Activated naive CD8-positive, alpha-beta T cell treated with anti-CD3 and anti-CD28 coated beads, Interleukin-2, amount 10 ng/mL, durations not matched to agents 7 days and 5 days (primary cell): Measurements from ENCODE around the gene SYVN1. TPM values are rescaled to one million over a fixed set of nuclear protein-coding genes. Genes with fewer than 3 reads are reported as not detected.
A peak's percentile ranks its signal among the peaks of the same experiment; 100 is the strongest.

ENCODE experiments used
- ATAC-seq: fragments of 150-1000 bp; cut with Tn5 transposase; one replicate; pipeline ENCODE4 v1.10.0; 2021; ENCODE audit warnings: low read depth, moderate library complexity
- POLR2A ChIA-PET: fragments of 350-600 bp; sonication (Branson Sonifier 250); formaldehyde crosslinking; loops from one replicate; lab custom pipeline; 2021; ENCODE audit warnings: antibody characterized with exemption; lab: Charles Lee
- DNase-seq: peaks from one replicate; pipeline ENCODE4 v3.0.0; 2021
- H3K27ac Mint-ChIP-seq: one replicate; pipeline ENCODE4 v1.8.0; 2022; ENCODE audit warnings: mild to moderate bottlenecking, mixed read lengths
- H3K27me3 Mint-ChIP-seq: one replicate; pipeline ENCODE4 v1.8.0; 2022; ENCODE audit warnings: mild to moderate bottlenecking, moderate library complexity, mixed read lengths
- H3K36me3 Mint-ChIP-seq: one replicate; pipeline ENCODE4 v1.8.0; 2021; ENCODE audit warnings: mild to moderate bottlenecking, mixed read lengths
- H3K4me1 Mint-ChIP-seq: one replicate; pipeline ENCODE4 v1.8.0; 2021; ENCODE audit warnings: mixed read lengths
- H3K4me3 Mint-ChIP-seq: one replicate; pipeline ENCODE4 v1.8.0; 2022; ENCODE audit warnings: mild to moderate bottlenecking, moderate library complexity, mixed read lengths
- H3K9me3 Mint-ChIP-seq: one replicate; pipeline ENCODE4 v1.8.0; 2021; ENCODE audit warnings: mixed read lengths
- total RNA-seq, 2 experiments: library from RNA; stranded (reverse); gene quantifications; one replicate each; pipeline ENCODE4 v1.2.3, GENCODE V29; 2021

Gene SYVN1
- total RNA-seq, 2 experiments from 2014 or later, result 43.4 to 45.1 TPM

- Mint-ChIP-seq H3K9me3 (no peaks in the 10 kb centered on the region), H3K36me3 (peaks cover 2% of the 10 kb centered on the region), H3K27me3 (no peaks in the 10 kb centered on the region), H3K4me3 (peak within 1 kb of the TSS; percentile 88), H3K27ac (peak within 1 kb of the TSS; percentile 91), H3K4me1 (peaks cover 30% of the 10 kb centered on the region)
- POLR2A ChIA-PET, result interaction anchor here (0.6 to 4.1 kb wide), 13 partner anchors 10 to 230 kb away, joined by 3 to 40 read pairs (median 5); partner anchors contain the start of genes ARL2, CAPN1, FAU and MRPL49
- ATAC-seq, result peak; percentile 75
- peak; percentile 95 for DNase-seq
These were observed 22.4 kb downstream of the SYVN1 start, which contains the start of gene TM7SF2 for GRCh38 chr11:65111744-65112545. Gene TM7SF2, plus strand, starts transcription at chr11:65111872. Its CDS starts 144 bp downstream, at chr11:65112016.

- ATAC-seq (no peak), DNase-seq (no peak)
- Mint-ChIP-seq H3K36me3 (peaks cover 2% of the 10 kb centered on the region), H3K27me3 (no peaks in the 10 kb centered on the region), H3K27ac (peak overlapping the region; percentile 87), H3K4me3 (peak overlapping the region; percentile 88), H3K9me3 (no peaks in the 10 kb centered on the region), H3K4me1 (peaks cover 30% of the 10 kb centered on the region)
- POLR2A ChIA-PET, result interaction anchor here (0.6 to 4.1 kb wide), 14 partner anchors 10 to 267 kb away, joined by 3 to 40 read pairs (median 5); partner anchors contain the start of genes ARL2, CAPN1, CDC42BPG and FAU
These were observed 23.1 kb downstream of the SYVN1 start for GRCh38 chr11:65111159-65111743.

- no peaks in the 10 kb centered on the region for H3K9me3 Mint-ChIP-seq
- POLR2A ChIA-PET, result interaction anchor here (1.3 to 4.1 kb wide), 9 partner anchors 9 to 266 kb away, joined by 4 to 40 read pairs (median 5); partner anchors contain the start of genes ARL2, CAPN1, CDC42BPG and FAU
- peak overlapping the region; percentile 74 for H3K27ac Mint-ChIP-seq
- peaks cover 5% of the 10 kb centered on the region for H3K36me3 Mint-ChIP-seq
- DNase-seq (peak; percentile 96), ATAC-seq (peak; percentile 37)
- no peaks in the 10 kb centered on the region for H3K27me3 Mint-ChIP-seq
- no peak overlapping the region for H3K4me3 Mint-ChIP-seq
- peaks cover 28% of the 10 kb centered on the region for H3K4me1 Mint-ChIP-seq
These were observed 23.9 kb downstream of the SYVN1 start for GRCh38 chr11:65110354-65110861.

GRCh38 chr11:65109231-65110198 lies 24.8 kb downstream of the SYVN1 start:
- no peak for ATAC-seq
- H3K4me1 Mint-ChIP-seq, result peaks cover 34% of the 10 kb centered on the region
- no peak overlapping the region for H3K27ac Mint-ChIP-seq
- POLR2A ChIA-PET, result interaction anchor here (1.0 to 4.1 kb wide), 11 partner anchors 8 to 265 kb away, joined by 3 to 40 read pairs (median 5); partner anchors contain the start of genes ARL2, CAPN1, CDC42BPG and FAU
- H3K4me3 Mint-ChIP-seq, result no peak overlapping the region
- H3K9me3 Mint-ChIP-seq, result no peaks in the 10 kb centered on the region
- H3K36me3 Mint-ChIP-seq, result peaks cover 7% of the 10 kb centered on the region
- no peaks in the 10 kb centered on the region for H3K27me3 Mint-ChIP-seq
- DNase-seq, result no peak

GRCh38 chr11:65108469-65109123 lies 25.7 kb downstream of the SYVN1 start:
- no peaks in the 10 kb centered on the region for H3K9me3 Mint-ChIP-seq
- DNase-seq (no peak), ATAC-seq (no peak)
- H3K36me3 Mint-ChIP-seq, result peaks cover 9% of the 10 kb centered on the region
- no peaks in the 10 kb centered on the region for H3K27me3 Mint-ChIP-seq
- H3K4me1 Mint-ChIP-seq, result peaks cover 34% of the 10 kb centered on the region
- H3K27ac Mint-ChIP-seq, result no peak overlapping the region
- POLR2A ChIA-PET, result interaction anchor here (1.0 to 2.3 kb wide), 4 partner anchors 9 to 67 kb away, joined by 3 to 10 read pairs (median 4); partner anchors contain the start of genes SAC3D1, VPS51 and ZNHIT2
- no peak overlapping the region for H3K4me3 Mint-ChIP-seq

GRCh38 chr11:65107751-65108468 lies 26.4 kb downstream of the SYVN1 start:
- no peaks in the 10 kb centered on the region for H3K9me3 Mint-ChIP-seq
- no peak overlapping the region for H3K27ac Mint-ChIP-seq
- POLR2A ChIA-PET, result interaction anchor here (1.1 to 2.3 kb wide), 3 partner anchors 9 to 67 kb away, joined by 4 to 10 read pairs (median 4); partner anchors contain the start of genes SAC3D1, VPS51 and ZNHIT2
- DNase-seq (no peak), ATAC-seq (no peak)
- no peak overlapping the region for H3K4me3 Mint-ChIP-seq
- peaks cover 9% of the 10 kb centered on the region for H3K36me3 Mint-ChIP-seq
- no peaks in the 10 kb centered on the region for H3K27me3 Mint-ChIP-seq
- H3K4me1 Mint-ChIP-seq, result peaks cover 29% of the 10 kb centered on the region

GRCh38 chr11:65107078-65107477 lies 27.2 kb downstream of the SYVN1 start:
- POLR2A ChIA-PET, result no interaction called here
- Mint-ChIP-seq H3K4me1 (peaks cover 28% of the 10 kb centered on the region), H3K27me3 (no peaks in the 10 kb centered on the region), H3K36me3 (peaks cover 9% of the 10 kb centered on the region), H3K27ac (peak overlapping the region; percentile 56), H3K9me3 (no peaks in the 10 kb centered on the region), H3K4me3 (no peak overlapping the region)
- ATAC-seq, result no peak
- DNase-seq, result no peak

GRCh38 chr11:65104628-65105027 lies 29.7 kb downstream of the SYVN1 start:
- no peaks in the 10 kb centered on the region for H3K9me3 Mint-ChIP-seq
- peaks cover 13% of the 10 kb centered on the region for H3K4me1 Mint-ChIP-seq
- no peak for ATAC-seq
- H3K27ac Mint-ChIP-seq, result peak overlapping the region; percentile 73
- POLR2A ChIA-PET, result interaction anchor here (0.7 to 1.0 kb wide), 2 partner anchors 9 to 13 kb away, joined by 3 read pairs; partner anchors contain the start of genes VPS51 and ZNHIT2
- no peak for DNase-seq
- peaks cover 7% of the 10 kb centered on the region for H3K36me3 Mint-ChIP-seq
- peak overlapping the region; percentile 3 for H3K4me3 Mint-ChIP-seq
- no peaks in the 10 kb centered on the region for H3K27me3 Mint-ChIP-seq

- POLR2A ChIA-PET, result interaction anchor here (0.7 to 1.0 kb wide), 2 partner anchors 7 to 72 kb away, joined by 3 to 4 read pairs; partner anchors contain the start of gene VPS51
- H3K27ac Mint-ChIP-seq, result no peak overlapping the region
- no peaks in the 10 kb centered on the region for H3K27me3 Mint-ChIP-seq
- H3K4me1 Mint-ChIP-seq, result peaks cover 13% of the 10 kb centered on the region
- no peak overlapping the region for H3K4me3 Mint-ChIP-seq
- peaks cover 7% of the 10 kb centered on the region for H3K36me3 Mint-ChIP-seq
- ATAC-seq (no peak), DNase-seq (no peak)
- no peaks in the 10 kb centered on the region for H3K9me3 Mint-ChIP-seq
These were observed 30.8 kb downstream of the SYVN1 start for GRCh38 chr11:65103476-65103875.

- POLR2A ChIA-PET, result interaction anchor here (0.7 to 1.3 kb wide), 4 partner anchors 8 to 88 kb away, joined by 3 to 5 read pairs (median 4); partner anchors contain the start of genes ARL2 and CDCA5
- DNase-seq, result no peak
- Mint-ChIP-seq H3K4me3 (no peak overlapping the region), H3K27ac (no peak overlapping the region), H3K27me3 (no peaks in the 10 kb centered on the region), H3K4me1 (peaks cover 16% of the 10 kb centered on the region), H3K36me3 (peaks cover 7% of the 10 kb centered on the region), H3K9me3 (no peaks in the 10 kb centered on the region)
- ATAC-seq, result no peak
These were observed 31.9 kb downstream of the SYVN1 start for GRCh38 chr11:65102142-65103095.
